OCI-LY3 (cell line): Measurements from ENCODE around the gene ROBO2.

Experiments
- EZH2phosphoT487 ChIP-seq: fragments of 200-600 bp; shearing (Covaris generic); IDR thresholded peaks from 2 replicates; pipeline ENCODE4 v1.6.1; 2018; ENCODE audit warnings: antibody characterized with exemption, mixed run types, low read depth
- TF ChIP-seq, protein P1 (sequence below): fragments of 200-600, 300-600 bp; sonication (generic); IDR thresholded peaks from 2 replicates; pipeline ENCODE4 v1.5.1; 2014; ENCODE audit warnings: antibody characterized with exemption, low read length, low read depth

DNA sequence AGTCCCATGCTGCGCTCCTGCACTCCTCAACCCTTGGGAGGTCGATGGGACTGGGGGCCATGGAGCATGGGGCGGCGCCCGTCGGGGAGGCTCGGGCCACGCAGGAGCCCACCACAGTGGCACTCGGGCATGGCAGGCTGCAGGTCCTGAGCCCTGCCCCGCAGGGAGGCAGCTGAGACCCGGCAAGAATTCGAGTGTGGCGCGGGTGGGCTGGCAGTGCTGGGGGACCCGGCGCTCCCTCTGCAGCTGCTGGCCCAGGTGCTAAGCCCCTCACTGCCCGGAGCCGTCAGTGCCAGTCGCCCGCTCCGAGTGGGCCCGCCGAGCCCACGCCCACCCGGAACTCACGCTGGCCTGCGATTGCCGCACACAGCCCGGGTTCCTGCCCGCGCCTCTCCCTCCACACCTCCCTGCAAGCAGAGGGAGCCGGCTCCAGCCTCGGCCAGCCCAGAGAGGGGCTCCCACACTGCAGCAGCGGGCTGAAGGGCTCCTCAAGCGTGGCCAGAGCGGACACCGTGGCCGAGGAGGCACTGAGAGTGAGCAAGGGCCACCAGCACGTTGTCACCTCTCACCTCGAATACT is 200.3 kb downstream of the ROBO2 start:
- TF ChIP-seq, protein P1, sequence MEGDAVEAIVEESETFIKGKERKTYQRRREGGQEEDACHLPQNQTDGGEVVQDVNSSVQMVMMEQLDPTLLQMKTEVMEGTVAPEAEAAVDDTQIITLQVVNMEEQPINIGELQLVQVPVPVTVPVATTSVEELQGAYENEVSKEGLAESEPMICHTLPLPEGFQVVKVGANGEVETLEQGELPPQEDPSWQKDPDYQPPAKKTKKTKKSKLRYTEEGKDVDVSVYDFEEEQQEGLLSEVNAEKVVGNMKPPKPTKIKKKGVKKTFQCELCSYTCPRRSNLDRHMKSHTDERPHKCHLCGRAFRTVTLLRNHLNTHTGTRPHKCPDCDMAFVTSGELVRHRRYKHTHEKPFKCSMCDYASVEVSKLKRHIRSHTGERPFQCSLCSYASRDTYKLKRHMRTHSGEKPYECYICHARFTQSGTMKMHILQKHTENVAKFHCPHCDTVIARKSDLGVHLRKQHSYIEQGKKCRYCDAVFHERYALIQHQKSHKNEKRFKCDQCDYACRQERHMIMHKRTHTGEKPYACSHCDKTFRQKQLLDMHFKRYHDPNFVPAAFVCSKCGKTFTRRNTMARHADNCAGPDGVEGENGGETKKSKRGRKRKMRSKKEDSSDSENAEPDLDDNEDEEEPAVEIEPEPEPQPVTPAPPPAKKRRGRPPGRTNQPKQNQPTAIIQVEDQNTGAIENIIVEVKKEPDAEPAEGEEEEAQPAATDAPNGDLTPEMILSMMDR = no peak
- TF ChIP-seq EZH2phosphoT487 = no peak
